ENCODE measurements around the gene GALNT5. TPM values are rescaled to one million over a fixed set of nuclear protein-coding genes. Genes with fewer than 3 reads are reported as not detected.

The GALNT5 gene
- total RNA-seq, 1 donor from 2014 or later = 2.2 TPM

DNA sequence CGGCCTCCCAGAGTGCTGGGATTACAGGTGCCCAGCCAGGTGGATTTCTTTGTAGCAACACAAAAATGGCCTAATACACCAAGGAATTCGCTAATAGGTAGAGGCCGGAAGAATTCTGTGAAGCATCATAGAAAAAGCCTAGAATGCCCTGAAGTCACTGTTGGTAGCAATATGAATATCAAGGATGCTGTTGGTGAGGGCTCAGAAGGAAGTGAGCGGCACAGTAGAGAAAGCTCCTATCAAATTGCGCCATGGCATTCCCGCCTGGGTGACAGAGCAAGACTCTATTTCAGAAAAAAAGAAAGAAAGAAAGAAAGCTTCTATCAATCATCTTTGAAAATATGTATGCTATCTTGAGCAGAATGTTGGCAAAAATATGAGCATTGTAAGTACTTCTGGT lies 23.8 kb downstream of the GALNT5 start:
- TF ChIP-seq, protein P1, sequence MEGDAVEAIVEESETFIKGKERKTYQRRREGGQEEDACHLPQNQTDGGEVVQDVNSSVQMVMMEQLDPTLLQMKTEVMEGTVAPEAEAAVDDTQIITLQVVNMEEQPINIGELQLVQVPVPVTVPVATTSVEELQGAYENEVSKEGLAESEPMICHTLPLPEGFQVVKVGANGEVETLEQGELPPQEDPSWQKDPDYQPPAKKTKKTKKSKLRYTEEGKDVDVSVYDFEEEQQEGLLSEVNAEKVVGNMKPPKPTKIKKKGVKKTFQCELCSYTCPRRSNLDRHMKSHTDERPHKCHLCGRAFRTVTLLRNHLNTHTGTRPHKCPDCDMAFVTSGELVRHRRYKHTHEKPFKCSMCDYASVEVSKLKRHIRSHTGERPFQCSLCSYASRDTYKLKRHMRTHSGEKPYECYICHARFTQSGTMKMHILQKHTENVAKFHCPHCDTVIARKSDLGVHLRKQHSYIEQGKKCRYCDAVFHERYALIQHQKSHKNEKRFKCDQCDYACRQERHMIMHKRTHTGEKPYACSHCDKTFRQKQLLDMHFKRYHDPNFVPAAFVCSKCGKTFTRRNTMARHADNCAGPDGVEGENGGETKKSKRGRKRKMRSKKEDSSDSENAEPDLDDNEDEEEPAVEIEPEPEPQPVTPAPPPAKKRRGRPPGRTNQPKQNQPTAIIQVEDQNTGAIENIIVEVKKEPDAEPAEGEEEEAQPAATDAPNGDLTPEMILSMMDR (IDR thresholded peaks at IDR 0.05; ENCODE audit: insufficient read depth, low read depth, low read length) = no peak
- no peak for TF ChIP-seq EZH2 (IDR thresholded peaks at IDR 0.05; ENCODE audit: insufficient read depth, low read length)
- no peak overlapping the region for H3K27ac ChIP-seq (ENCODE audit: low read depth, low read length)
- FAIRE-seq = no peak

GRCh38 chr2:157283468-157283867 lies 26.0 kb downstream of the GALNT5 start:
- no peak overlapping the region for H2AFZ ChIP-seq (ENCODE audit: low read depth, low read length)
- no peaks in the 10 kb centered on the region for H3K79me2 ChIP-seq (ENCODE audit: insufficient read depth, low read length)
- no peak overlapping the region for H3K4me3 Mint-ChIP-seq (ENCODE audit: unreplicated experiment)
- no peaks in the 10 kb centered on the region for H3K9me3 ChIP-seq (ENCODE audit: insufficient read depth, low read depth, low read length)
- peaks cover 4% of the 10 kb centered on the region for H3K27me3 Mint-ChIP-seq (ENCODE audit: low read depth, unreplicated experiment)
- H3K27ac Mint-ChIP-seq (ENCODE audit: unreplicated experiment) = no peak overlapping the region
- no peak overlapping the region for H3K9ac ChIP-seq (ENCODE audit: low read length)
- no peaks in the 10 kb centered on the region for H3K4me1 ChIP-seq (ENCODE audit: insufficient read depth, low read length)
- DNase-seq (ENCODE audit: low read depth) = no peak
- no peaks in the 10 kb centered on the region for H3K36me3 ChIP-seq (ENCODE audit: insufficient read depth, low read length)
- H3K36me3 Mint-ChIP-seq (ENCODE audit: low read depth, unreplicated experiment) = no peaks in the 10 kb centered on the region
- H3K4me3 ChIP-seq (ENCODE audit: insufficient read depth, low read depth, low read length) = no peak overlapping the region
- peaks cover 4% of the 10 kb centered on the region for H4K20me1 ChIP-seq (ENCODE audit: insufficient read depth, low read length)
- H3K4me2 ChIP-seq (ENCODE audit: low read length) = no peak overlapping the region
- no peak overlapping the region for H3K27ac ChIP-seq (ENCODE audit: low read depth, low read length)
- no peaks in the 10 kb centered on the region for H3K4me1 Mint-ChIP-seq (ENCODE audit: low read depth, unreplicated experiment)
- peaks cover 11% of the 10 kb centered on the region for H3K9me3 Mint-ChIP-seq (ENCODE audit: unreplicated experiment)
- no peaks in the 10 kb centered on the region for H3K27me3 ChIP-seq (ENCODE audit: insufficient read depth, low read length)
- TF ChIP-seq, protein P1 (IDR thresholded peaks at IDR 0.05; ENCODE audit: insufficient read depth, low read depth, low read length) = no peak
- TF ChIP-seq EZH2 (IDR thresholded peaks at IDR 0.05; ENCODE audit: insufficient read depth, low read length) = no peak
- FAIRE-seq = no peak

More for the DNA sequence above, 23.8 kb downstream of the GALNT5 start:
- no peaks in the 10 kb centered on the region for H3K79me2 ChIP-seq (ENCODE audit: insufficient read depth, low read length)
- H3K36me3 ChIP-seq (ENCODE audit: insufficient read depth, low read length) = no peaks in the 10 kb centered on the region
- H3K9me3 Mint-ChIP-seq (ENCODE audit: unreplicated experiment) = peaks cover 9% of the 10 kb centered on the region
- no peak overlapping the region for H3K4me3 ChIP-seq (ENCODE audit: insufficient read depth, low read depth, low read length)
- H3K27me3 ChIP-seq (ENCODE audit: insufficient read depth, low read length) = no peaks in the 10 kb centered on the region
- H3K27me3 Mint-ChIP-seq (ENCODE audit: low read depth, unreplicated experiment) = peaks cover 4% of the 10 kb centered on the region
- peaks cover 4% of the 10 kb centered on the region for H4K20me1 ChIP-seq (ENCODE audit: insufficient read depth, low read length)
- H3K36me3 Mint-ChIP-seq (ENCODE audit: low read depth, unreplicated experiment) = no peaks in the 10 kb centered on the region
- no peaks in the 10 kb centered on the region for H3K4me1 ChIP-seq (ENCODE audit: insufficient read depth, low read length)
- DNase-seq (ENCODE audit: low read depth) = no peak
- no peak overlapping the region for H3K4me2 ChIP-seq (ENCODE audit: low read length)
- no peak overlapping the region for H3K27ac Mint-ChIP-seq (ENCODE audit: unreplicated experiment)
- H3K9me3 ChIP-seq (ENCODE audit: insufficient read depth, low read depth, low read length) = no peaks in the 10 kb centered on the region
- no peaks in the 10 kb centered on the region for H3K4me1 Mint-ChIP-seq (ENCODE audit: low read depth, unreplicated experiment)
- no peak overlapping the region for H3K9ac ChIP-seq (ENCODE audit: low read length)
- no peak overlapping the region for H3K4me3 Mint-ChIP-seq (ENCODE audit: unreplicated experiment)
- H2AFZ ChIP-seq (ENCODE audit: low read depth, low read length) = no peak overlapping the region

- FAIRE-seq = no peak
- no peak for TF ChIP-seq EZH2 (IDR thresholded peaks at IDR 0.05; ENCODE audit: insufficient read depth, low read length)
- TF ChIP-seq, protein P1 (IDR thresholded peaks at IDR 0.05; ENCODE audit: insufficient read depth, low read depth, low read length) = no peak
Measured at GRCh38 chr2:157287160-157287559, 29.7 kb downstream of the GALNT5 start.

More at GRCh38 chr2:157287160-157287559, 29.7 kb downstream of the GALNT5 start:
- no peaks in the 10 kb centered on the region for H3K9me3 ChIP-seq (ENCODE audit: insufficient read depth, low read depth, low read length)
- H3K4me1 ChIP-seq (ENCODE audit: insufficient read depth, low read length) = no peaks in the 10 kb centered on the region
- Mint-ChIP-seq H3K36me3 (ENCODE audit: low read depth, unreplicated experiment) (no peaks in the 10 kb centered on the region), H3K9me3 (ENCODE audit: unreplicated experiment) (peaks cover 2% of the 10 kb centered on the region), H3K4me3 (ENCODE audit: unreplicated experiment) (no peak overlapping the region), H3K27me3 (ENCODE audit: low read depth, unreplicated experiment) (peaks cover 4% of the 10 kb centered on the region), H3K27ac (ENCODE audit: unreplicated experiment) (no peak overlapping the region), H3K4me1 (ENCODE audit: low read depth, unreplicated experiment) (no peaks in the 10 kb centered on the region)
- no peak overlapping the region for H3K9ac ChIP-seq (ENCODE audit: low read length)
- no peaks in the 10 kb centered on the region for H3K36me3 ChIP-seq (ENCODE audit: insufficient read depth, low read length)
- no peak for DNase-seq (ENCODE audit: low read depth)
- no peak overlapping the region for H3K4me3 ChIP-seq (ENCODE audit: insufficient read depth, low read depth, low read length)
- no peaks in the 10 kb centered on the region for H3K79me2 ChIP-seq (ENCODE audit: insufficient read depth, low read length)
- H3K27ac ChIP-seq (ENCODE audit: low read depth, low read length) = no peak overlapping the region
- no peak overlapping the region for H2AFZ ChIP-seq (ENCODE audit: low read depth, low read length)
- no peak overlapping the region for H3K4me2 ChIP-seq (ENCODE audit: low read length)
- H3K27me3 ChIP-seq (ENCODE audit: insufficient read depth, low read length) = no peaks in the 10 kb centered on the region
- no peaks in the 10 kb centered on the region for H4K20me1 ChIP-seq (ENCODE audit: insufficient read depth, low read length)
